BJ (cell line): Measurements from ENCODE around the gene KIRREL3. TPM values are rescaled to one million over a fixed set of nuclear protein-coding genes. Genes with fewer than 3 reads are reported as not detected.

Source experiments
- CTCF ChIA-PET: fragments of 350-600 bp; formaldehyde crosslinking; extraction: SDS; loops from one replicate; lab custom pipeline; 2021; ENCODE audit warnings: antibody characterized with exemption, inconsistent platforms; lab: Yijun Ruan, JAX
- POLR2A ChIA-PET: fragments of 300-600 bp; sonication (Branson Sonifier 250); formaldehyde crosslinking; extraction: SDS; loops from one replicate; lab custom pipeline; 2021; ENCODE audit warnings: antibody characterized with exemption; lab: Charles Lee
- DNase-seq: peaks from one replicate; pipeline ENCODE4 v3.0.0-alpha.2; 2011; ENCODE audit warnings: low read depth
- H3K27me3 ChIP-seq: 2 replicates; pipeline ENCODE4 v1.6.0; 2011; ENCODE audit warnings: low read length; ENCODE audit not compliant: control insufficient read depth, insufficient read depth
- H3K36me3 ChIP-seq: 2 replicates; pipeline ENCODE4 v1.5.1; 2011; ENCODE audit warnings: low read length; ENCODE audit not compliant: control insufficient read depth, insufficient read depth
- H3K4me3 ChIP-seq: 2 replicates; pipeline ENCODE4 v1.5.1; 2011; ENCODE audit warnings: low read depth, mild to moderate bottlenecking, control low read depth, low read length
- CTCF ChIP-seq: IDR thresholded peaks from 2 replicates; pipeline ENCODE4 v1.5.1; 2011; ENCODE audit warnings: low read depth, mild to moderate bottlenecking, control low read depth, inconsistent platforms, low read length, moderate library complexity; ENCODE audit not compliant: insufficient read depth
- polyA plus RNA-seq: library from polyadenylated mRNA; depleted of rRNA; stranded (reverse); fragments of >200 nt; gene quantifications from 2 replicates; pipeline ENCODE4 v1.2.3, GENCODE V29; 2011

KIRREL3 gene
- polyA plus RNA-seq, 1 experiment = 19.6 TPM

GRCh38 chr11:126821827-126822226 lies 178.7 kb downstream of the KIRREL3 start:
- CTCF ChIA-PET = interaction anchor here (1.1 kb wide), 1 partner anchor 21 kb away, joined by 3 read pairs; no protein-coding TSS in a partner anchor
- H3K27me3 ChIP-seq = no peaks in the 10 kb centered on the region
- DNase-seq = no peak
- H3K36me3 ChIP-seq = no peaks in the 10 kb centered on the region
- no peak overlapping the region for H3K4me3 ChIP-seq
- POLR2A ChIA-PET = no interaction called here
- TF ChIP-seq CTCF = no peak

GRCh38 chr11:126819194-126819593 lies 181.4 kb downstream of the KIRREL3 start:
- POLR2A ChIA-PET = no interaction called here
- DNase-seq = no peak
- no peaks in the 10 kb centered on the region for H3K27me3 ChIP-seq
- H3K36me3 ChIP-seq = no peaks in the 10 kb centered on the region
- CTCF ChIA-PET = no interaction called here
- no peak overlapping the region for H3K4me3 ChIP-seq
- TF ChIP-seq CTCF = no peak

DNA sequence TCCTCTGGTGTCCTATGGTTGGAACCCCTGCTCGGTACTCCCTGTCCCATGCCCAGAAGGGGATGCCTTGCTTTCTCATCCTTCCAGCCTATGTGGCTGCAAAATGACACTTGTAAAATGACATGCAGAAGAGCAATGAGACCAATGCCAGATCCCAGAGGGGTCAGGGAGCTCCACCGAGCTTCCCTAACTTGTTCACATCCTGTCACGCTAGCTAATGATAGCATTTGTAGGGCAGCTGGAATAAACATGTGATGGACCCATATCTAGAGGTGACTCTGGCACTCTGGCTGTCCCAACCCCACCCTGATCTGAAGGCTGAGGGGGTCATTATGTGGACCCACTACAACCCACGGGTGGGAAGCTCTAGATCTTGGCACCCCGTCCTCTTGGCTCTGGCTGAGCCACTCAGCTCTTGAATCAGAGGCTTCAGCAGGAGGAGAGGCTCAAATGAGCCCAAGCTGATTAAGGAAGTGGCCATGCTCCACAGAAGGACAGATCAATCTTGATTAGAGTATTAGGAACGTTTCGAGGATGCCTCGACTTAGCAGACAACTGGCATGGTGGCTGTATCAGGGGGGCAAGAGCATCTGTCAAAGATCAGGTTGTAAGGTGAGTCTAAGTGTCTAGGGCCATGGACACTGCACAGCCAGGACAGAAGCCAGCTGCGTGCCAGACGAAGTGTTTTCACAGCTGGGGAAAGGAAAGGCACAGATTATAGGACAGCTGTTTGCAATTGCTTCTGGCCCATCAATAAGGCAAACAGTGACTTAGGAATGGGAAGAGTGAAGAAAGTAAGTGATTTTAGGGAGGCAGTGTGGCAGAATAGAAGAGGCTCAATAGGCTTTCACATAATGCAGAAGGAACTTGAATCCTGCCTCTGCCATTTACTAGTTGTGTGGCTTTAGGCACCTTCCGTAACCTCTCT lies 182.8 kb downstream of the KIRREL3 start:
- no peak for TF ChIP-seq CTCF
- CTCF ChIA-PET = interaction anchor here (0.6 to 1.5 kb wide), 3 partner anchors 15 to 210 kb away, joined by 3 to 10 read pairs (median 4); no protein-coding TSS in a partner anchor
- Histone ChIP-seq H3K36me3 (no peaks in the 10 kb centered on the region), H3K4me3 (no peak overlapping the region), H3K27me3 (no peaks in the 10 kb centered on the region)
- no peak for DNase-seq
- POLR2A ChIA-PET = no interaction called here

- Histone ChIP-seq H3K36me3 (no peaks in the 10 kb centered on the region), H3K4me3 (no peak overlapping the region), H3K27me3 (no peaks in the 10 kb centered on the region)
- ChIA-PET CTCF (interaction anchor here (0.6 to 1.5 kb wide), 3 partner anchors 14 to 210 kb away, joined by 3 to 10 read pairs (median 4); no protein-coding TSS in a partner anchor), POLR2A (no interaction called here)
- DNase-seq = no peak
- no peak for TF ChIP-seq CTCF
Observed at GRCh38 chr11:126817096-126817495, 183.5 kb downstream of the KIRREL3 start.

DNA sequence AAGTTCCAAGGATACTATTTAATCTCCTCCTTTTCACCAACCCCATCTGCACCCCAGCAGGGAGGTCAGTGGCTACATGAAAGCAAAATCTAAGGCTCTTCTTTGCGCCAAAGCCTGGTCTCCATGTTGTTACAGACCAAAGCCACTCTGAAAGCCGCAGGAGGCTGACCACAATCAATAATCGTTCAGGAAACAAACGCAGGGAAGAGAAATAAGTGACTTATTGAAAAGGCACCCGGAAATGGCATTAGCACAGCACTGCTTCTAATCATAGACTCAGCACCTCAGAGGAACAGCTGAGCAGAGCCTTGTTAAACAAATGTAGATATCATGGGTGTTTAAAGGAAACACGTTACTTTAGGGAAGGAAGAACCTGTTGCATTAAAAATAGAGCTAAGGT lies 183.9 kb downstream of the KIRREL3 start:
- DNase-seq = no peak
- ChIA-PET CTCF (interaction anchor here (1.2 kb wide), 1 partner anchor 14 kb away, joined by 4 read pairs; no protein-coding TSS in a partner anchor), POLR2A (no interaction called here)
- Histone ChIP-seq H3K27me3 (no peaks in the 10 kb centered on the region), H3K36me3 (no peaks in the 10 kb centered on the region), H3K4me3 (no peak overlapping the region)
- no peak for TF ChIP-seq CTCF
